Measurements from ENCODE around the gene ARFGAP3.

Gene ARFGAP3

DNA sequence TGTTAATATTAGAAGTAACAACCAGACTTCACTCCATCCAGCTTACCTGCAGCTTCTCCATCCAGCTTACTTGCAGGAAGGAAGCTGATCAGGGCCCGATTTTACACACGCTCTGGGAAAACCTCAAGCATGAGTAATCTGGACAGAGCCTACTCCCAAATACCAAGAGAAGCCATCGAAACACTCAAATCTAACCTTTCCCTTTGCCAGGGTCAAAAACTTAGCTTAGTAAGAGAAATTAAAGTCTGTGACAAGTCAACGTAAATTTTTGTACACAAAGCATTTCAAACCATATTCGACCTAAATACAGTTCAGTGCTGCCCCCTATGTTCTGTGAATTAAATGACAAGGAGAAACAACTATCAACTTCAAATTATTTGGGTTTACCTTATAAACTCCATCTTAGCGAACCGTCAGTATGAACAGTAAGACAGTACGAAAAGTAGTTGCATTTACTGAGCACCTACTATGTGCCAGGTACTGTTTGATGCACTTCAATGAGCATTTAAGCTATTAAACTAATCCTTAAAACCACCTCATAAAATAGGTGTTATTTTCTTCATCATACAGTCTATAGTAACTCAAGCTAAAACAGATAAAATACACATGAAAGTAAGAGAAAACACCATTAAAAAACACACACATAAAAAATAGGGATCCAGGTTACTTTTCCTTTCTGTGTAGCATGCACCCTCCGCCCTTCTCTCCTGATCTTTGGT lies 36.9 kb downstream of the ARFGAP3 start:
- DNase-seq (ENCODE audit: low spot score), result peak; percentile 67

DNA sequence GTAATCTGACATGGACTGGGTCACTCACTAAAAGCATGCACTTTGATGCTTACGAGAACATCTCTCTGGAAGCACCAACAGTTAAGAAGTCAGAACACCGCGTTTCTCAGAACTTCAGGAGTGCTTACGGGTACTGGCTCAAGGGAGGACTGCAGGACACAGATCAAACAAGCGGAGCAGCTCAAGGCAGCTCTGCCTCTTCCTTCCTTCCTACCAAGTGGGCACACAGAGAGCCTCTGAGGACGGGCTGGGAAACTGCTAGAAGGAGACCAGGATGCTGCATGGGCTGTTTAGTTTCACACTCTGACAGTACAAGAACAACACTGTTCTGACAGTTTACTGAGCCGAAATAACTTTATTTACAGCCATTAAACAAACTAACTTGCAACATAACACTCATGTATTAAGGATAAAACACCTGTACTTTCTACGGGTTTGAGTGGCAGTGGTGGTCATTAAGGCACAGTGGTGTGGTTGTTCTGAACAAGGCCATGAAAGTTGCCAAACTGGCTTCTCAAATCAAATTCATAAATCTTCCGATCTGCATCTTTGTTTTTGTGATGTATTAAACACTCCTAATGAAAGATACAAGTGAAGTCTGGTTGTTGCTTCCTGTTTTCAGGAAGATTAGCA lies 37.5 kb downstream of the ARFGAP3 start:
- no peak for DNase-seq (ENCODE audit: low spot score)

GRCh38 chr22:42817556-42817955 lies 39.5 kb downstream of the ARFGAP3 start:
- DNase-seq (ENCODE audit: low spot score), result no peak

GRCh38 chr22:42816336-42816735 lies 40.7 kb downstream of the ARFGAP3 start:
- no peak for DNase-seq (ENCODE audit: low spot score)

GRCh38 chr22:42814616-42815015 lies 42.5 kb downstream of the ARFGAP3 start:
- no peak for DNase-seq (ENCODE audit: low spot score)

GRCh38 chr22:42814215-42814614 lies 42.9 kb downstream of the ARFGAP3 start:
- DNase-seq (ENCODE audit: low spot score), result no peak

DNA sequence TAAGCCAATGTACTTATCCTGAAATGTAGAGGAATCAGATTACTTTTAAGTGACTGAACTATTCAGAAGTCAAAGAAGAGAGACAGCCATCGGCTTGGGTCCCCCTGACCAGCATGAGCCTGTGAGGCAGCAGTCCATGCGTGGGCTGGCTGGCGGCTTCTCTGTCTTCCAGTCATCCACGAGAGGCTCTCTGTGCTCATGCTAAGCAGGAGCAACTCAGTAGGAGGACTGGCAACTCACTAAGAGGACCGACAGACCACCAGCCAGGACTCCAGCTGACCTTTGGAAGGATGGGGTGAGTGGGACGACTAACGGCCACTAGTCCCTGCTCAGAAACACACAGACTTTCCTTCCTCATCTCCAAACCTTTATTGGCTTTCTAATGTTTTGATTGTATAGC lies 43.6 kb downstream of the ARFGAP3 start:
- DNase-seq (ENCODE audit: low spot score), result no peak

- DNase-seq (ENCODE audit: low spot score), result no peak
These were observed 45.6 kb downstream of the ARFGAP3 start for GRCh38 chr22:42811459-42811858.

GRCh38 chr22:42808521-42808920 lies 48.6 kb downstream of the ARFGAP3 start:
- DNase-seq (ENCODE audit: low spot score), result no peak

DNA sequence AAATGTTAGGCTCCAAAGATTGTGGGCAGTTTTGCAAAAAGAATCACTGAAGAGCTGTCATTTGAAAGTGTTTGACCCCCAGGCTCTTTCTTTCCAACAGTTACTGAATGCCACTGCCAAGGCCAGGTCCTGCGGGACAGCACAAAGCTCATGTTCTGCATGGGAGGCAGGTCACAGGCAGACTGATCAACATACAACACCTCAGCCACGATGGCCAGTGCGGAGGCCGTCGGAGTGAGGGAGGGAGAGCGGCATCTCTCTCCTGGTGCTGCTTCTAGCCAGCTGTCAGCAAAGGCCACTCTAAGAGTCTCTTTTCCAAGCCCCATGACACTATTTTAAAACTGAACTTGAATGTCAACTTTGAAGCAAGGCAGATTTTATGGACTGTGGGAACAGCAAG lies 49.9 kb downstream of the ARFGAP3 start:
- no peak for DNase-seq (ENCODE audit: low spot score)

DNA sequence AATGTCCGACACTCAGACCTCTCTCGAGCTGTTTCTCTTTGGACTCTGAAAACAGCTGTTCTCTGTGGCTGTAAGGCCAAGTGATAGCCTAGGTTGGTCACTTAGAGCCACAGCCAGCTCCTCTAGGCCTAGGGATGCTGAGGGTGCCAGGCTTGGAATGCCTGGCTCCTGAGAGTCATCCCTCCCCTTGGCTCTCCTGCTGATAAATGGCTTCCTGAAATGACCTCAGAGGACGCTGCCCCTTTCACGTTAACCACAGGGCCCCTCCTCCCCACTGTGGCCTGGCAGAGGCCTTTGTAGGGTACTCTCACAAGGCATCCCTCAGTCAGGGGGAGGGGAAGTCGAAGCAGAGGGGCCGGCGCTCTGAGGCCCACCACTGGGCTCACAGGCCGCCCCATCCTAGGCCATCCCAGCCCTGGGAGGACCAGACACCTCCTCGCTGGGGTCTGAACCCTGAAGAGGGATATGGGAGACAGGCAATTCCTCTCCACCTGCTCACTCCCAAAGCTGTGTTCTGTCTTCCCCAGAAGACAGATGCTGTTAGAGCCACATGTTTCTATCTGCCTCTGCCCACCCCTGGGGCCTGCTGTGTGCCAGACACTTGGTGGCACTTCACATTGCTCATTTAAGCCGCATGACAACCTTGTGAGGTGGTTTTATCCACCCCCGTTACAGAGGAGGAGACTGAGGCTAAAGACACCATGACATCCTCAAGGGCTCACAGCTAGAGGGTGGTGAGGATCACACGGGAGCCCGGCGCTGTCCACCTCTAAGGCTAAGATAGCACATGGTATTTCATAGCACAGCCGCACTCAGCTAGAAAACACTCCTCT lies 50.9 kb downstream of the ARFGAP3 start:
- peak; percentile 36 for DNase-seq (ENCODE audit: low spot score)

GRCh38 chr22:42805016-42805997 lies 51.8 kb downstream of the ARFGAP3 start:
- DNase-seq (ENCODE audit: low spot score), result peak; percentile 23

DNA sequence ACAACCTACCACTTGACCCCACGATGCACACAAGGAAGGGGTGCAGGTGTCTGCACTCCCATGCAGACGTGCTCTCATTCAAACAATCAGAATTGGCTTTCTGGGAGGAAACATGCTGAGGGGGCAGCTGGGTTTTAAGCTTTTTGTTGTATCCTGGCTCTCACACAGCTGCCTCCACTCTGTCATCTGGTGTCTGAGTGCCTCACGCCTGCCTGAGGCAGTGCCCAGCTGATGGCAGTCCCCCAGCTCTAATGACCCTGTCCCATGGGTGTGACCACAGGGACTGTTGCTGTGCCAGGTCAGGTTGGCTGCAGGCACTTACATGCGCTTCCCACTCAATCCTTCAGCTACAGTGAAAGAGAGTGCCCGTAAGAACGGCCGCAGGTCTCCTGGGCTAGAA lies 53.7 kb downstream of the ARFGAP3 start:
- DNase-seq (ENCODE audit: low spot score), result no peak

- DNase-seq (ENCODE audit: low spot score), result no peak
These were observed 55.6 kb downstream of the ARFGAP3 start for GRCh38 chr22:42801252-42802080.

GRCh38 chr22:42800451-42801251 lies 56.4 kb downstream of the ARFGAP3 start:
- no peak for DNase-seq (ENCODE audit: low spot score)

- DNase-seq (ENCODE audit: low spot score), result no peak
These were observed 57.3 kb downstream of the ARFGAP3 start for GRCh38 chr22:42799461-42800405.

DNA sequence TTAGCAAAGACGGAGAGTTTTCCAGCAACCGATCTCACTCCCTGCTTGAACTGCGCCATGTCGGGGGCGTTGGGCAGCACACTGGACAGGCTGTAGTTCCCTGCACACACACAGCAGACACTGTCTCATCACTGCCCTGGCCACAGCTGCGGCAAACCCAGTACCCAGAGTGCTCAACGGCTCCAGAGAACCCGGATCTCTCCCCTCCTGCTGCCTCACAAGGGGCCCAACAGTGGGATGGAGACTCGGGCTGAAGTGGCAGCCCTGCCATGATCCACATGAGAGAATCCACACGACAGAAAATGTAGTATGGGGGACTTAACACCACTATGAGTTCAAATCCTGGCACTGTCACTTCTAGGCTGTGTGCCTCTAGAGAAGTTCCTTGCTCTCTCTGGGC lies 58.0 kb downstream of the ARFGAP3 start:
- no peak for DNase-seq (ENCODE audit: low spot score)

DNA sequence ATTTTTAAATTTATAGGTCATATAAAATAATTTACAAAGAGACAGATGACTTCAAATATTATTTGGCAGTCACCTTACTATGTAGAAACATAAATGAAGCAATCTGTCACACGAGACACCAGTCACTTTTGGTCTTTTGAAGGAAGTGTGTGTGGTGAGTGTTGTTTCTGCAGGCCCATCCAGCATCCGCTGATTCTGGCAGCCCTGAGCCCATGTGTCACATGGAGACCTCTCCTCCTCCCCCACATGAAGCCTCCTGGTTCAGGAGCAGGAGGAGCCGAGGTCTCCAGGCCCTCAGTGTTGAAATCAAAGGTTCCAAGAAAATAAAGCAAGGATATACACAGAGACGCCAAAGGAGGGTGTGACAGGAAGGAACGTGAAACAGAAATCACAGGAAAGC lies 60.1 kb downstream of the ARFGAP3 start:
- DNase-seq (ENCODE audit: low spot score), result no peak

- DNase-seq (ENCODE audit: low spot score), result no peak
These were observed 61.0 kb downstream of the ARFGAP3 start for GRCh38 chr22:42796081-42796480.

Data from kidney tubule cell (primary cell).